Endothelial cell of umbilical vein (primary cell): ENCODE results near the gene SLF2.

Experiments
- EZH2 ChIP-seq: IDR thresholded peaks from 2 replicates; pipeline ENCODE4 v1.6.1; 2012; ENCODE audit warnings: borderline replicate concordance, low read depth, mild to moderate bottlenecking, moderate library complexity, low read length, inconsistent platforms; ENCODE audit not compliant: severe bottlenecking
- TF ChIP-seq, protein P1 (sequence below), 2 donors: IDR thresholded peaks; 1 replicate in 1 of 2; 2 replicates in 1 of 2; pipeline ENCODE4 v1.5.1; 2011; ENCODE audit warnings: low read length in 2 of 2, mild to moderate bottlenecking in 2 of 2, moderate library complexity in 2 of 2, control low read depth in 1 of 2, inconsistent platforms in 1 of 2, low read depth in 1 of 2; ENCODE audit not compliant: insufficient read depth in 1 of 2; ENCODE audit errors: extremely low read depth in 1 of 2

DNA sequence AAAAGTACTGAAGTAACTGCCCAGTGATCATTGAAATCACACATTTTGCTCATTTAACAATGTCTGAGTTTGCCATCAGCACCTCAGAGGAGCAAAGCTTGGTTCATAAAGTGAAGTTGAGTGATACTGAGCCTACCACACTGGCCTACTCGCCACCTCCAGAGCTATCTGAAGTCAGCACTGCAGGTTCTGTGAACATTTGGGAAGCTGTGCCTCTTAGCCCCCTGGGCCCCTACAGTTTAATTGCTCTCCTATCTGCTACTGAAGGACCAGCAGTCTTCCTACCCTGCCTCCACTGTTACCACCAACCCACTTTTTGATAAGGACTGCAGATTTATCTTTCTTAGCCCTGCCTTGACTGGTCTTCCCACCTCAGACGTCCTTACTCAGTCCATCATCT lies 54.6 kb downstream of the SLF2 start:
- no peak for TF ChIP-seq EZH2
- TF ChIP-seq, protein P1, sequence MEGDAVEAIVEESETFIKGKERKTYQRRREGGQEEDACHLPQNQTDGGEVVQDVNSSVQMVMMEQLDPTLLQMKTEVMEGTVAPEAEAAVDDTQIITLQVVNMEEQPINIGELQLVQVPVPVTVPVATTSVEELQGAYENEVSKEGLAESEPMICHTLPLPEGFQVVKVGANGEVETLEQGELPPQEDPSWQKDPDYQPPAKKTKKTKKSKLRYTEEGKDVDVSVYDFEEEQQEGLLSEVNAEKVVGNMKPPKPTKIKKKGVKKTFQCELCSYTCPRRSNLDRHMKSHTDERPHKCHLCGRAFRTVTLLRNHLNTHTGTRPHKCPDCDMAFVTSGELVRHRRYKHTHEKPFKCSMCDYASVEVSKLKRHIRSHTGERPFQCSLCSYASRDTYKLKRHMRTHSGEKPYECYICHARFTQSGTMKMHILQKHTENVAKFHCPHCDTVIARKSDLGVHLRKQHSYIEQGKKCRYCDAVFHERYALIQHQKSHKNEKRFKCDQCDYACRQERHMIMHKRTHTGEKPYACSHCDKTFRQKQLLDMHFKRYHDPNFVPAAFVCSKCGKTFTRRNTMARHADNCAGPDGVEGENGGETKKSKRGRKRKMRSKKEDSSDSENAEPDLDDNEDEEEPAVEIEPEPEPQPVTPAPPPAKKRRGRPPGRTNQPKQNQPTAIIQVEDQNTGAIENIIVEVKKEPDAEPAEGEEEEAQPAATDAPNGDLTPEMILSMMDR (IDR thresholded peaks at IDR 0.05; ENCODE audit: extremely low read depth in 1 of 2, insufficient read depth in 1 of 2, low read depth in 1 of 2, low read length in 2 of 2): no peak
